Upper lobe of right lung (tissue), 1 donor: Measurements from ENCODE around the gene NT5DC3. TPM values are rescaled to one million over a fixed set of nuclear protein-coding genes. Genes with fewer than 3 reads are reported as not detected.

ENCODE experiments used
- ATAC-seq: fragments of 200-7000 bp; cut with Tn5 transposase; one replicate; pipeline ENCODE4 v1.9.1; 2020; ENCODE audit warnings: mild to moderate bottlenecking, moderate library complexity
- DNase-seq: peaks from one replicate; pipeline ENCODE4 v3.0.0-alpha.2; 2020
- H3K27ac ChIP-seq: fragments of 200-600 bp; one replicate; pipeline ENCODE4 v1.8.0; 2022
- H3K27me3 ChIP-seq: fragments of 200-600 bp; one replicate; pipeline ENCODE4 v1.8.0; 2022; ENCODE audit warnings: mild to moderate bottlenecking
- H3K36me3 ChIP-seq: fragments of 200-600 bp; one replicate; pipeline ENCODE4 v1.8.0; 2022
- H3K4me1 ChIP-seq: fragments of 200-600 bp; one replicate; pipeline ENCODE4 v1.8.0; 2022
- H3K4me3 ChIP-seq: fragments of 200-600 bp; one replicate; pipeline ENCODE4 v1.8.0; 2022; ENCODE audit warnings: mild to moderate bottlenecking
- H3K9me3 ChIP-seq: fragments of 200-600 bp; one replicate; pipeline ENCODE4 v1.8.0; 2022
- intact Hi-C: fragments of 100-400 bp; cut with DNase I; formaldehyde crosslinking; loops from one replicate; pipeline ENCODE4 v1.11.0; 2022
- total RNA-seq: library from RNA; stranded (reverse); fragmentation: NEBNext Ultra II Directional; extraction: Animal tissue kit (Norgen Biotek cat#: 25700); gene quantifications from one replicate; pipeline ENCODE4 v1.2.1, GENCODE V29; 2021
- TF ChIP-seq, protein P1 (sequence below): fragments of 200-600 bp; IDR thresholded peaks from one replicate; pipeline ENCODE4 v1.8.0; 2022; ENCODE audit warnings: antibody characterized with exemption
- donor health status: DM: no; HTN: yes; CAD: no; lungs with severe emphysema.

NT5DC3 gene
- total RNA-seq, 1 donor from 2014 or later: 6.5 TPM

DNA sequence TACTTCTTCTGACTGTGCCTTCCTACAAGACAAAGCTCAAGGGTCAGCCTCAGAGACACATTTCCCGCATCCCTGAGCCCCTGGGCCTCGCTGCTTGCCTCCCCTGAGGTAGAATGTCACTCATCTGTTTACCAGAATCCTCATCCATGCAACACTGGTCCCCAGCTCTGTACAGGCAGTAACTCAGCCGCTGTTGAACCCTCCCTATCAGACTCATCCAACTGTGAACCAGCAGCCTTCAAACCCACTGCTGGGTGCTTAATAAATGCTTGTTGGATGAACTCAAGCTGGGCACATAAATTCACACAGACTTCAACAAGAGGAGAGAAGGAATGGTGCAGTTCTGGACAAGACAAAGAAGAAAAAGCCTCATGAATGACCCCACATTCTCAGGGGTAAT is 6.1 kb downstream of the NT5DC3 start:
- no peaks in the 10 kb centered on the region for H3K9me3 ChIP-seq
- TF ChIP-seq, protein P1, sequence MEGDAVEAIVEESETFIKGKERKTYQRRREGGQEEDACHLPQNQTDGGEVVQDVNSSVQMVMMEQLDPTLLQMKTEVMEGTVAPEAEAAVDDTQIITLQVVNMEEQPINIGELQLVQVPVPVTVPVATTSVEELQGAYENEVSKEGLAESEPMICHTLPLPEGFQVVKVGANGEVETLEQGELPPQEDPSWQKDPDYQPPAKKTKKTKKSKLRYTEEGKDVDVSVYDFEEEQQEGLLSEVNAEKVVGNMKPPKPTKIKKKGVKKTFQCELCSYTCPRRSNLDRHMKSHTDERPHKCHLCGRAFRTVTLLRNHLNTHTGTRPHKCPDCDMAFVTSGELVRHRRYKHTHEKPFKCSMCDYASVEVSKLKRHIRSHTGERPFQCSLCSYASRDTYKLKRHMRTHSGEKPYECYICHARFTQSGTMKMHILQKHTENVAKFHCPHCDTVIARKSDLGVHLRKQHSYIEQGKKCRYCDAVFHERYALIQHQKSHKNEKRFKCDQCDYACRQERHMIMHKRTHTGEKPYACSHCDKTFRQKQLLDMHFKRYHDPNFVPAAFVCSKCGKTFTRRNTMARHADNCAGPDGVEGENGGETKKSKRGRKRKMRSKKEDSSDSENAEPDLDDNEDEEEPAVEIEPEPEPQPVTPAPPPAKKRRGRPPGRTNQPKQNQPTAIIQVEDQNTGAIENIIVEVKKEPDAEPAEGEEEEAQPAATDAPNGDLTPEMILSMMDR: no peak
- H3K4me3 ChIP-seq: no peak overlapping the region
- no peak overlapping the region for H3K27ac ChIP-seq
- intact Hi-C loops: no loop called here
- ATAC-seq (no peak), DNase-seq (no peak)
- no peaks in the 10 kb centered on the region for H3K36me3 ChIP-seq
- H3K27me3 ChIP-seq: no peaks in the 10 kb centered on the region
- peaks cover 16% of the 10 kb centered on the region for H3K4me1 ChIP-seq

DNA sequence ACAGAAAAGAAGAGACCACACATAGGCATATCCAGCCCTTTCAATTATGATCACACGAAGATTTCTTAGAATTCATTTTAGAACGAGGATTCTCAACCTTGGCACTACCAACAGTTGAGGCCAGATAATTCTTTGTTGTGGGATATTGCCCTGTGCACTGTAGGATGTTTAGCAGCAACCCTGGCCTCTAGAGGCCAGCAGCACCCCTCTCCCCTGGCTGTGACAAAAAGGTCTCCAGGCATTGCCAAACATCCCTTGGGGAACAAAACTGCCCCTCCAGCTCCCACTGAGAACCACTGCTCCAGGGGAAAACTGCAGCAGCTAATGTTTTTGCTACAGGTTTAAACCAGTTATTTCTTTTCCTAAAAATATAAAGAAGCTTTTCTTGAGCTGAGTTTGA is 7.1 kb downstream of the NT5DC3 start:
- TF ChIP-seq, protein P1: no peak
- DNase-seq (no peak), ATAC-seq (no peak)
- Histone ChIP-seq H3K36me3 (no peaks in the 10 kb centered on the region), H3K27ac (no peak overlapping the region), H3K4me3 (no peak overlapping the region), H3K27me3 (no peaks in the 10 kb centered on the region), H3K9me3 (no peaks in the 10 kb centered on the region), H3K4me1 (peaks cover 8% of the 10 kb centered on the region)
- intact Hi-C loops: no loop called here

DNA sequence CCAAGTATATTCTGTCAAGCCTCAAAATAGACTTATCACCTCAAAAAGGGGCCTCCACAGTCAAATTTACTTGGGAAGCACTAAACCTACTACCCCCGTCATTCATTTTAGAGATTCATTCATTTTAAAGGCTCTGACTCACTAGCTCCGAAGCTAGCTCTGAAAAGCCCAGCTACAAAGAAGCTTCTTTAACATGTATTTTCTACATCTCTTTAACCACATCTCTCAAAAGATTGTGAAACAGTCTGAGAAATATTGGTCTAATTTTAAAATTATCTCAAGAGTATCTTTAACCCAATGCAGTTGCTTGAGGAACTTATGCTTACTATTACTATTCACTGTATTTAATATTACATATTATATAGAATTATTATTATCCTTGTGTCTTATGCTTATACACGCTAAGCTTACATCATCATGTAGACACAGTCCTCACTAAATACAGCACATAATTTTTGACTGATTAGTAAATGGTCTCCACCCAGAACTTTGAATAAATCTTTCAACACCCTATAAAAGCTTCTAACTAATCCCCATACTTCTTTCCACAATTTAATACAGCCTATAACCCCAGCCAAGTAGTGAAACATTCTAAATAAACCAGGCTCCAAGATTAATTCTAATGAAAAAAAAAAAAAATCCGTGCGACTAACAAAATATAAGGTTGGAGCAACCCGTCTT is 7.8 kb downstream of the NT5DC3 start:
- H3K4me3 ChIP-seq: no peak overlapping the region
- H3K27ac ChIP-seq: no peak overlapping the region
- H3K4me1 ChIP-seq: peaks cover 6% of the 10 kb centered on the region
- no peaks in the 10 kb centered on the region for H3K9me3 ChIP-seq
- H3K36me3 ChIP-seq: no peaks in the 10 kb centered on the region
- TF ChIP-seq, protein P1: no peak
- ATAC-seq (no peak), DNase-seq (no peak)
- intact Hi-C loops: no loop called here
- no peaks in the 10 kb centered on the region for H3K27me3 ChIP-seq

DNA sequence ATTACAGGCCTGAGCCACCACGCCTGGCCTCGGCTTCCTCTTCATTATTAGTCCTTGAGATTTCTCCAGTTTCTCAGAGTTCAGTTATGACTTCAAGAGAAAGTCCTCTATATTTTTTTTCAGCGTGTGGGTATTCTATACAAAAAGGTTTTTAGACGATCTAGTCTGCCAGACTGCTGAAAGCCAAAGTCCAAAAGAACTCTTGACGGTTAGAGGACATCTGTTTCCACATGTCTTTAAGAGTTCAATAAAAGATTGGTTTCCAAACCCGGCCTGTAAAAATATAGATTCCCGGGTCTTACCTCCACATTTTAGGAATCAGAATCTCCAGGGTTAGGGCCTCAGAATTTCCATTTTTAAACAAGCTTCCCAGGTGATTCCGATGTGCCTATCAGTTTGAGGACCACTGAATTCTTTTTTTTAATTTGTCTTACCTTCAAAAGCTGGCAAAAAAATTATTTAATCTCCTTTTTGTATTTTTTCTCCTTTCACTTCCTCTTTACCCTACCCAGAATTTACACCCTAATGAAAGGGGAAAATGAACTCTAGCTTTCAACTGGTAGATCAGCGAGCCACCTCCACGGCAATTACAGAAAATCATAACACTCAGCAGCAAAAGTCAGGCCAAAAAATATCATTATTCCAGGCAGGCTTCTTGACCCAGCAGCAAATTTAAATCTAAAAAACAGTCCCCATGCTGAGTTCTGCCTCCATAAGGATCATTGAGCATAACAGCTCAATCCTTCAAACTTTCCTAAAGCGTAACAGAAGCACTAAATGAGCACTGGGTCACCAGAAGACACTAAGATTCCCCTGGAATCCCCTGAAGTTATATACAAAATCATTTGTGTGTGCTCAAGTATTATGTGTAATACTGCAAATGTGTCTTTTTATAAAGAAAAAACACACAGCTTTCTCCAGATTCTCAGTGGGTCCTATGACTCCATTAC is 8.7 kb downstream of the NT5DC3 start:
- intact Hi-C loops: no loop called here
- no peak overlapping the region for H3K27ac ChIP-seq

DNA sequence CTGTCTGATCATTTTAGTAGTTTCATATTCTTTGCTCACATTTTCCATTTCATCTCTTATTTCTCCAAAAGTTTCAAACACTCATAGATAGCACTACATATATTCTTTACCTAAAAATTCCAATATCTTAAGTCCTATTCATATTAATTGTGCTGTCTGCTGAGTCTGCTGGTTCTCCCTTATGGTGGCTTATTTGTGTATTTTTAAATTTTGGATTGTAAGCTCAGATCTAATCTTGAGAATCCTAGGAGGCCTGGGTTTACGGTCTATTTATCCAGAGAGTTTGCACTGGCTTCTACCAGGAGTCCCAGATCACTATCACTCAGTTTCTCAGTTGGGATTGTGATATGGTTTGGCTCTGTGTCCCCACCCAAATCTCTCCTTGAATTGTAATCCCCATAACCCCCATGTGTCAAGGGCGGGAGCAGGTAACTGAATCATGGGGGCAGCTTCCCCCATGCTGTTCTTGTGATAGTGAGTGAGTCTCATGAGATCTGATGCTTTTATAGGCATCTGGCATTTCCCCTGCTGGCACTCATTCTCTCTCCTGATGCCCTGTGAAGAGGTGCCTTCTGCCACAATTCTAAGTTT is 10.2 kb downstream of the NT5DC3 start:
- H3K4me1 ChIP-seq: peaks cover 6% of the 10 kb centered on the region
- no peak for ATAC-seq
- TF ChIP-seq, protein P1: no peak

More for the DNA sequence above, 8.7 kb downstream of the NT5DC3 start:
- Histone ChIP-seq H3K36me3 (no peaks in the 10 kb centered on the region), H3K4me1 (peaks cover 6% of the 10 kb centered on the region), H3K9me3 (no peaks in the 10 kb centered on the region), H3K4me3 (no peak overlapping the region), H3K27me3 (no peaks in the 10 kb centered on the region)
- DNase-seq (no peak), ATAC-seq (no peak)
- TF ChIP-seq, protein P1: no peak

More for the DNA sequence above, 10.2 kb downstream of the NT5DC3 start:
- H3K9me3 ChIP-seq: no peaks in the 10 kb centered on the region
- H3K4me3 ChIP-seq: no peak overlapping the region
- no peak for DNase-seq
- intact Hi-C loops: no loop called here
- H3K27ac ChIP-seq: no peak overlapping the region
- H3K36me3 ChIP-seq: no peaks in the 10 kb centered on the region
- no peaks in the 10 kb centered on the region for H3K27me3 ChIP-seq
